ES-I3 (cell line): ENCODE results near the gene RIPK4.

ENCODE experiments used
- H3K36me3 ChIP-seq: 2 replicates; pipeline ENCODE4 v1.6.1; 2013; ENCODE audit warnings: mild to moderate bottlenecking, low read length, control low read depth, moderate library complexity; ENCODE audit not compliant: insufficient read depth
- H3K4me1 ChIP-seq: 2 replicates; pipeline ENCODE4 v1.6.1; 2013; ENCODE audit warnings: mild to moderate bottlenecking, control low read depth, low read length; ENCODE audit not compliant: insufficient read depth
- H3K9ac ChIP-seq: 2 replicates; pipeline ENCODE4 v1.6.1; 2013; ENCODE audit warnings: low read depth, mild to moderate bottlenecking, low read length, moderate library complexity
- H3K9me3 ChIP-seq: 2 replicates; pipeline ENCODE4 v1.6.1; 2013; ENCODE audit warnings: mild to moderate bottlenecking, low read length, moderate library complexity; ENCODE audit not compliant: control insufficient read depth, insufficient read depth

The RIPK4 gene

DNA sequence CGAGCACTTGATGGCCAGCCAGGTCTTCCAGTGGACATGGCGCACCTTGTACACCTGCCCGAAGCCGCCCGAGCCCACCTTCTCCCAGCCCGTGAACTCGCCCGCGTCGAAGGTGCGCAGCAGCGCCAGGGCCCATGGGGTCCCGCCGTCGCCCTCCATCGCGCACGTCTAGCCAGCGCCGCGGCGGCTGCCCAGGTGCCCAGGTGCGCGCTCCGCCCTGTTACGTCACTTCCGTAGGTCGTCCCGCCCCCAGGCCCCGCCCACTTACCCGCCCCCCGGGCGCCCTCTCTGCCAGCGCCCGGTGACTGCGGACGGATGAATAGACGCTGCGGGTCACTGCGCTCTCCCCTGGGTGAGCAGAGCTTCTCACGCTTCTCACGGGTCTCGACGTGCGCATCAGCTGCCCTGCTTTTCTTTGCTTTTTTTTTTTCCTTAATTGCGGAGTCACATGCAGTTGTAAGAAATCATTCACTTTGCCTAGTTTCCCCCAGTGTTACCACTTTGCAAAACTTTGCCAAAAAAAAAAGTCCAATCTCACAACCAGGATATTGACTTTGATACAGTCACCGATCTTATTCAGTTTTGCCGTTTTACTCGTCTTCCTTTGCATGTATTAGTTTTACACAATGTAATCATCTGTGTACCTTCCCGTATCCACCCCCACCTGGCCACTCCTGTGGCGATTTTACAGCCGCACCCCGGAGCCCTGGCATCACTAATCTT, at the start of gene RIPK4:
Gene RIPK4 (minus strand): TSS at position 170 of the 723 bp plus-strand sequence. CDS start 11 bp downstream, at position 159.
- Histone ChIP-seq H3K9me3 (no peaks in the 10 kb centered on the region), H3K9ac (peak within 1 kb of the TSS; percentile 61; the same call in 1 of the 2 replicates), H3K4me1 (peaks cover 15% of the 10 kb centered on the region; the same call in 1 of the 2 replicates), H3K36me3 (no peaks in the 10 kb centered on the region)

DNA sequence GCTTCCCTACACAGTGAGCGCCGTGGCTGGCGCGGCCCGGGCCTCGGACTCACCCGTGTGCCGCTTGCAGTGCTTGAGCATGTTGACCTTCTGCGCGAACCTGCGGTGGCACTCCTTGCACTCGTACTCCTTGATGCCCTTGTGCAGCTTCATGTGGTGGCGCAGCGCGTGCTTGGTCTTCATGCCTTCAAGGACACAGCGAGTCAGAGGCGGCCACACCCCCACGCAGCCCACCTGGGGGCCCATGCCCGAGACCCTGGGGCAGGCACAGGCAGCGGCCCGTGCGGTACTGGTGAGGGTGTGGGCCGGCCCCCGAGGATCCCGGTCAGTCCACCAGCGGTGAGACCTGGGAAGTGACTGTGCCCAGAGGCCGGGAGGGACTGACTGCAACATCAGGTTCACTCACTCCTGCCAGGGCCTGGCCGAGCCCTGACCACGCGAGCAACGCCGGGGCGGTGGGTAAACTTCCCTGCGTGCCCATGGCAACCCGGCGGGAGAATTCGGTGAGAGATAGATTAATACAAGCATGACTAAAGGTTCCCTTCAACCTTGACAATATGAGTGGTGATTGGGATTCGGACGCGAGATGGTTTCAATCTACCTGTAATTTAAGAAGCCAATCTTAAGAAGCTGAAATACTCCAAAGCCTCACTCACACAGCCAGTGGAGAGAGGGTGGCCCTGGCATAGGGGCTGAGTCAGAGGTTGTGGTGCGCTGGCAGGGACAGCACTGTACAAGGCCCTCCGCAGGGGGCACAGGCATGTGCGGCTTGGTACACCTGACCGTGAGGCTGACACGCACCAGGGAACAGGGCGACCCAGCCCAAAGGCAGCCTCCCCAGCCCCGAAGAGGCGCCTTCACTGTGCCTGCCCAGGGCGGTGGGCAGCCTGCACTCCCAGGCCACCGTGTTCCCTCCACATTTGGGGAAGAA, 49.1 kb upstream of the RIPK4 start:
- Histone ChIP-seq H3K9ac (no peak overlapping the region), H3K36me3 (no peaks in the 10 kb centered on the region; the same call in 1 of the 2 replicates), H3K4me1 (no peaks in the 10 kb centered on the region), H3K9me3 (no peaks in the 10 kb centered on the region)

GRCh38 chr21:41813226-41813625, 46.4 kb upstream of the RIPK4 start:
- no peak overlapping the region for H3K9ac ChIP-seq
- H3K36me3 ChIP-seq: no peaks in the 10 kb centered on the region; the same call in 1 of the 2 replicates
- H3K9me3 ChIP-seq: no peaks in the 10 kb centered on the region
- no peaks in the 10 kb centered on the region for H3K4me1 ChIP-seq

GRCh38 chr21:41812679-41813078, 45.8 kb upstream of the RIPK4 start:
- Histone ChIP-seq H3K9me3 (no peaks in the 10 kb centered on the region), H3K4me1 (no peaks in the 10 kb centered on the region), H3K36me3 (no peaks in the 10 kb centered on the region; the same call in 1 of the 2 replicates), H3K9ac (no peak overlapping the region)

GRCh38 chr21:41810597-41810932, 43.7 kb upstream of the RIPK4 start:
- Histone ChIP-seq H3K4me1 (no peaks in the 10 kb centered on the region), H3K36me3 (no peaks in the 10 kb centered on the region; the same call in 1 of the 2 replicates), H3K9me3 (no peaks in the 10 kb centered on the region), H3K9ac (no peak overlapping the region)

- Histone ChIP-seq H3K9me3 (no peaks in the 10 kb centered on the region), H3K36me3 (no peaks in the 10 kb centered on the region; the same call in 1 of the 2 replicates), H3K4me1 (no peaks in the 10 kb centered on the region), H3K9ac (no peak overlapping the region)
Observed at GRCh38 chr21:41809891-41810596, 43.2 kb upstream of the RIPK4 start.

DNA sequence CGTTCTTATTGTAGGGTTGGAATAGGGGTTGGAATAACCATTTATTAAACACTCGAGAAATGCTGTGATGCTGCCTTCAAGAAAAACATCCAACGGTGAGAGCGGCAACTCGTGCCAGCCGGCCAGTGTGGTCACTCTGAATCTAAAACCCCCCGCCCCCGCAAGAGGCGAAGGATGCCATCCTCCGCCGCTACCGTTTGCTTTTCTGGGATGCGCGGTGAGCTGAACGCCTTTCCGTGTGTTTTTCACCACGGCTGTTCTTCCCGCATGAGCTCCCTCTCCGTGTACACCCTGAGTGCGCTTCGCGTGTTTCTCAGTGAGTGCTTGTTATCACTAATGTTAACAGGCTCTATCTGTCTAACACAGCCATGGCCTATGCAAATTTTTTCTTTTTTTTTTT, 42.0 kb upstream of the RIPK4 start:
- no peaks in the 10 kb centered on the region; the same call in 1 of the 2 replicates for H3K36me3 ChIP-seq
- no peaks in the 10 kb centered on the region for H3K4me1 ChIP-seq
- no peaks in the 10 kb centered on the region for H3K9me3 ChIP-seq
- no peak overlapping the region for H3K9ac ChIP-seq

- Histone ChIP-seq H3K9ac (no peak overlapping the region), H3K9me3 (no peaks in the 10 kb centered on the region), H3K4me1 (no peaks in the 10 kb centered on the region), H3K36me3 (no peaks in the 10 kb centered on the region; the same call in 1 of the 2 replicates)
Observed at GRCh38 chr21:41808094-41808493, 41.2 kb upstream of the RIPK4 start.

DNA sequence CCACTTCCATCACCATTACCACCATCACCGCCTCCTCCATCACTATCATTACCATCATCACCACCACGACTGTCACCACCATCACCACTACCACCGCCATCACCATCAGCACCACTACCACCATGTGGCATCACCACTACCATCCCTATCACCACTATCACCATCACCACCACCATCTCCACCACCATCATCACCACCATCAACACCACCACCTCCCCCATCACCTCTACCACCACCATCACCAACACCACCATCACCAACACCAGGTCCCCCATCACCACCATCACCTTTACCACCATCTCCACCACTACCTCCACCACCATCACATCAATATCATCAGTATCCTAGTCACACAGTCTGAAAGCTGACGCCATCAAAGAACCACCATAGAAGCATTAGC, 39.9 kb upstream of the RIPK4 start:
- Histone ChIP-seq H3K4me1 (no peaks in the 10 kb centered on the region), H3K9me3 (no peaks in the 10 kb centered on the region), H3K9ac (no peak overlapping the region), H3K36me3 (no peaks in the 10 kb centered on the region)

DNA sequence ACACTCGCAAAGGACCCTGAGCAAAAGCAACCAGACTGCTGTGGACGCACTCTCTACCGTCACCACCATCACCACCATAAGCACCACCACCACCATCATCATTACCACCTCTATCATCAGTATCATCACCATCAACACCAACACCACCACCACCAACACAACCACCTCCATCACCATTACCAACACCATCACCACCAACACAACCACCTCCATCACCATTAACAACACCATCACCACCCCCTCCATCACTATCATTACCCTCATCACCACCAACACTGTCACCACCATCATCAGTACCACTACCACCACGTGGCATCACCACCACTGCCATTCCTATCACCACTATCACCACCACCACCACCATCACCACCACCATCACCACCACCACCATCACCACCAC, 38.8 kb upstream of the RIPK4 start:
- H3K4me1 ChIP-seq: no peaks in the 10 kb centered on the region
- H3K36me3 ChIP-seq: no peaks in the 10 kb centered on the region
- H3K9me3 ChIP-seq: no peaks in the 10 kb centered on the region
- H3K9ac ChIP-seq: no peak overlapping the region

DNA sequence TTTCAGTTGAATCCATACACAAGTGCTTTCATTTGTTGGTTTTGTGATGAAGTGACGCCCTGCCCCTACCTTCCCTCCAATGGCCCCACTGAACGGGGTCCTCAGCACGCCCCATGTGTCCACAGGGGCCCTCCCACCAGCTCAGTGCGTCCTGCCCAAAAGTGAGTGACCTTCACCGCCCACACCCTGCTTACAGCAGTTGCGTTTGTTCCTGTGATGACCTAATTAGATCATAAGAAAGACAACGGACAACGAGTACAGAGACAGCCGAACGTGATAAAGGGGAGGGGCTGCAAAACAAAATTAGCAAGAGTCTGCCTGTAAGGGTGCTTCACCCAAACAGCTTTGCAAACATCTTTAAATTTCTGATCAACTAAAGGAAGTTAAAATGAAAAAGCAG, 38.2 kb upstream of the RIPK4 start:
- Histone ChIP-seq H3K9me3 (no peaks in the 10 kb centered on the region), H3K4me1 (no peaks in the 10 kb centered on the region), H3K9ac (no peak overlapping the region), H3K36me3 (no peaks in the 10 kb centered on the region)

DNA sequence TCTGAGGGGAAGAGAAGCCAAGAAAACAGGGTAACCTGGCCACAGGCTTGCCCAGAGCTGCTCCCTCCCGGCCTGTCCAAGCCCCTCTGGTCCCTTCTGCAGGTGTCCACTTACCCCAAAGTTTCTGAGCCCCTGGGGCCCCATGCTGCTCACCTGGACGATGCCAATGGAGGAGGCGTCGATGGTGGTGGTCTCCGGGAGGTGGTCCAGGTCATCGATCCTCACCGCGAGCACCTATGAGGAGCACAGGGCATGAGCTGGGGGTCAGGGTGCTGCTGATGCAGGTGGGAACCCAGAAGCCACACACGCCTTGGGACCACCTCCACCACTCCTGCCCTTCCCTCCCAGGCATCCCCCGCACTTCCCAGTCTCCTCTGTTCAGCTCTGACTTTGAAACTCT, 37.5 kb upstream of the RIPK4 start:
- no peaks in the 10 kb centered on the region for H3K9me3 ChIP-seq
- H3K9ac ChIP-seq: no peak overlapping the region
- H3K4me1 ChIP-seq: no peaks in the 10 kb centered on the region
- no peaks in the 10 kb centered on the region for H3K36me3 ChIP-seq

DNA sequence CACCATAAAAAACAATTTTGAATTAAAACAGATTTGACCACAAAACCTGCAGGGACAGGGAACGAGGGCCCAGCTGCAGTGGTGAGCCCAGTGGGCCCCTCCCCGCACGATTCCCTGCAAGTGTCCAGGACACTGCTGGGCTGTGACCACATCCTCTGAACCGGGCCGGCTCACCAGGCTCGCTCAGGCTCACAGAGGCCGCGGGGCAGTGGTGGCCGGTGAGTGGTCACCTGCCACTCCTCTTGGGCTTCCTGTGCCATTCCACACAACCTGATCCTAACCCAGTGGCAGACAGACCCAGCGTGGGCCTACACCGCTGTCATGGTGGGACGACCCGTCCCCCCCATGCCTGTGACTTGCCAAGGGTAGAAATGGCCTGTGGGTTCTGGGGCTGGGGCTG, 36.5 kb upstream of the RIPK4 start:
- Histone ChIP-seq H3K9ac (no peak overlapping the region), H3K36me3 (no peaks in the 10 kb centered on the region), H3K9me3 (no peaks in the 10 kb centered on the region), H3K4me1 (no peaks in the 10 kb centered on the region)

DNA sequence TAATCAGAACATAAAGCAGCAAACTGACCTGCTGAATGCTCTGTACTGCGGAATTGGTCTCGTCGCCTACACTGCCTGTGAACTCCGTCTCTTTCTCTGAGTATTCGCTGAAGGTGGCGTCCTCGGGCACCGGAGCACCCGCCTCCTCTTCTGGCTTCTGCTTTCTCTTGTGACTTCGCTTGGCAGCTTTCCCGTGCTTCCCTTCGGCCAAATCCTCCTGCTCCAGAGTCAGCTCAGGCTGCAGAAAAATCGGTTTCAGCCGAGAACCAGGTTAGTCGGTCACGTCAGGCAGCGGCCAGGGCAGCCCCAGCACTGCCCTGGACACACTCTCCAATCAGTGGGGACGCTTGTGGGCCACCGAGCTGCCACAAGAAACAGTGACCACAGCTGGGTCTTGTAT, 35.8 kb upstream of the RIPK4 start:
- Histone ChIP-seq H3K9me3 (no peaks in the 10 kb centered on the region), H3K9ac (no peak overlapping the region), H3K36me3 (no peaks in the 10 kb centered on the region), H3K4me1 (no peaks in the 10 kb centered on the region)
